Lower lobe of right lung (tissue), 2 donors: ENCODE measurements around the gene MECR. TPM values are rescaled to one million over a fixed set of nuclear protein-coding genes. Genes with fewer than 3 reads are reported as not detected.

Experiments
- ATAC-seq, 2 donors: fragments of 200-7000 bp; cut with Tn5 transposase; one replicate each; pipeline ENCODE4 v1.9.1; 2020 to 2022; ENCODE audit warnings: mild to moderate bottlenecking in 2 of 2, moderate library complexity in 2 of 2
- DNase-seq: peaks from one replicate; pipeline ENCODE4 v3.0.0-alpha.2; 2020
- H3K27ac ChIP-seq: fragments of 200-600 bp; one replicate; pipeline ENCODE4 v1.8.0; 2022
- H3K27me3 ChIP-seq: fragments of 200-600 bp; one replicate; pipeline ENCODE4 v1.8.0; 2022; ENCODE audit warnings: low read depth
- H3K36me3 ChIP-seq: fragments of 200-600 bp; one replicate; pipeline ENCODE4 v1.8.0; 2022; ENCODE audit warnings: mild to moderate bottlenecking
- H3K4me1 ChIP-seq: fragments of 200-600 bp; one replicate; pipeline ENCODE4 v1.8.0; 2022
- H3K4me3 ChIP-seq: fragments of 200-600 bp; one replicate; pipeline ENCODE4 v1.8.0; 2022; ENCODE audit warnings: mild to moderate bottlenecking
- H3K9me3 ChIP-seq: fragments of 200-600 bp; one replicate; pipeline ENCODE4 v1.8.0; 2022
- intact Hi-C: fragments of 100-400 bp; cut with DNase I; formaldehyde crosslinking; loops from one replicate; pipeline ENCODE4 v1.11.0; 2022
- long read RNA-seq: library from polyadenylated mRNA; unstranded; transcript quantifications from one replicate; pipeline ENCODE4 v2.0.0, GENCODE V29; 2021
- total RNA-seq: library from RNA; stranded (reverse); fragmentation: NEBNext Ultra II Directional; extraction: Animal tissue kit (Norgen Biotek cat#: 25700); gene quantifications from one replicate; pipeline ENCODE4 v1.2.1, GENCODE V29; 2021
- TF ChIP-seq, protein P1 (sequence below): fragments of 200-600 bp; IDR thresholded peaks from one replicate; pipeline ENCODE4 v1.8.0; 2022; ENCODE audit warnings: antibody characterized with exemption, mild to moderate bottlenecking
- donor health status: DM: no; HTN: yes; CAD: no; lungs with severe emphysema.

The MECR gene, protein sequence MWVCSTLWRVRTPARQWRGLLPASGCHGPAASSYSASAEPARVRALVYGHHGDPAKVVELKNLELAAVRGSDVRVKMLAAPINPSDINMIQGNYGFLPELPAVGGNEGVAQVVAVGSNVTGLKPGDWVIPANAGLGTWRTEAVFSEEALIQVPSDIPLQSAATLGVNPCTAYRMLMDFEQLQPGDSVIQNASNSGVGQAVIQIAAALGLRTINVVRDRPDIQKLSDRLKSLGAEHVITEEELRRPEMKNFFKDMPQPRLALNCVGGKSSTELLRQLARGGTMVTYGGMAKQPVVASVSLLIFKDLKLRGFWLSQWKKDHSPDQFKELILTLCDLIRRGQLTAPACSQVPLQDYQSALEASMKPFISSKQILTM
- 16.9 TPM for total RNA-seq
- long read RNA-seq, transcript MECR-201 (10 exons, 1,353 nt) = major isoform, 13 of 22 reads
- long read RNA-seq, partial matches to known transcripts = 1 of 22 reads
- long read RNA-seq, other reads (novel, unspliced or antisense) = 7 of 22 reads

DNA sequence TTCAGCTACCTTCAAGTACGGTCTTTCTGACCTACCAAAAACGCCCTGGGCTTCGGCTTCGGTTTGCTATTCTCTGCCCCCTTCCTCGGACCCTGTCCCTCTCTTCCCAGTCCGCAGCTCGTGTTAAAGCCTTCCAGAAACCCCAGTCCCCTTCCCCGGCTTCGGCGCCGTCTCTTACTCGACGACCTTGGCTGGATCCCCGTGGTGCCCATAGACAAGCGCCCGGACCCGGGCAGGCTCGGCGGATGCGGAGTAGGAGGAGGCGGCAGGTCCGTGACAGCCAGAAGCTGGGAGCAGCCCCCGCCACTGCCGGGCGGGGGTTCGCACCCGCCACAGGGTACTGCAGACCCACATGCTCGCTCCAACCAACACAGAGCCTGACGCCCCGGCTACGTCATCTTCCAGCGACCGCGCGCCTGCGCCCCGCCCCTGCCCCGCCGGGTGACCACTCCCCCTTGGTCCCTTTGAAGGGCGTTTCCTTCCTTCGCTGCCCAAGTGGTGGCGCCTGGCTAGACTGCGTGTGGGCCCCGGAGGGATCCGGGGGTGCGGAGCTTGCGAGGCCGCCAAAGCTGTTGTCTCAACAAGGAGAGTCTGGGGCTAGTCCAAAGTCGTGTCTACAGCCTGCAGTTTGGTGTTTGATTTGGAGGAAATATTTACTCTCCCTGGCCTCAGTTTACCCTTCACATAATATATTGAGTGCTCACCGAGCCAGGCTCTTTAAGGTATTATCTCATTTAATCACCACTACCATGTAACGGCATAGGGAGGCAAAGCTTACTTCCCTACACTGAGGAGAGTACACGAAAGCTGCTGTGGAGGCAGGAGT lies at the start of gene MECR:
Gene MECR, minus strand, starts transcription at position 382 of the 826 bp plus-strand sequence. Its CDS starts 28 bp downstream, at position 354.
- no peaks in the 10 kb centered on the region for H3K9me3 ChIP-seq
- ATAC-seq (peak; percentile 99), DNase-seq (peak; percentile 95)
- peak within 1 kb of the TSS; percentile 59 for H3K27ac ChIP-seq
- TF ChIP-seq, protein P1, sequence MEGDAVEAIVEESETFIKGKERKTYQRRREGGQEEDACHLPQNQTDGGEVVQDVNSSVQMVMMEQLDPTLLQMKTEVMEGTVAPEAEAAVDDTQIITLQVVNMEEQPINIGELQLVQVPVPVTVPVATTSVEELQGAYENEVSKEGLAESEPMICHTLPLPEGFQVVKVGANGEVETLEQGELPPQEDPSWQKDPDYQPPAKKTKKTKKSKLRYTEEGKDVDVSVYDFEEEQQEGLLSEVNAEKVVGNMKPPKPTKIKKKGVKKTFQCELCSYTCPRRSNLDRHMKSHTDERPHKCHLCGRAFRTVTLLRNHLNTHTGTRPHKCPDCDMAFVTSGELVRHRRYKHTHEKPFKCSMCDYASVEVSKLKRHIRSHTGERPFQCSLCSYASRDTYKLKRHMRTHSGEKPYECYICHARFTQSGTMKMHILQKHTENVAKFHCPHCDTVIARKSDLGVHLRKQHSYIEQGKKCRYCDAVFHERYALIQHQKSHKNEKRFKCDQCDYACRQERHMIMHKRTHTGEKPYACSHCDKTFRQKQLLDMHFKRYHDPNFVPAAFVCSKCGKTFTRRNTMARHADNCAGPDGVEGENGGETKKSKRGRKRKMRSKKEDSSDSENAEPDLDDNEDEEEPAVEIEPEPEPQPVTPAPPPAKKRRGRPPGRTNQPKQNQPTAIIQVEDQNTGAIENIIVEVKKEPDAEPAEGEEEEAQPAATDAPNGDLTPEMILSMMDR = peak; percentile 25
- peak within 1 kb of the TSS; percentile 68 for H3K4me3 ChIP-seq
- intact Hi-C loops = no loop called here
- H3K36me3 ChIP-seq = peaks cover under 1% of the 10 kb centered on the region
- no peaks in the 10 kb centered on the region for H3K27me3 ChIP-seq
- peaks cover 11% of the 10 kb centered on the region for H3K4me1 ChIP-seq

DNA sequence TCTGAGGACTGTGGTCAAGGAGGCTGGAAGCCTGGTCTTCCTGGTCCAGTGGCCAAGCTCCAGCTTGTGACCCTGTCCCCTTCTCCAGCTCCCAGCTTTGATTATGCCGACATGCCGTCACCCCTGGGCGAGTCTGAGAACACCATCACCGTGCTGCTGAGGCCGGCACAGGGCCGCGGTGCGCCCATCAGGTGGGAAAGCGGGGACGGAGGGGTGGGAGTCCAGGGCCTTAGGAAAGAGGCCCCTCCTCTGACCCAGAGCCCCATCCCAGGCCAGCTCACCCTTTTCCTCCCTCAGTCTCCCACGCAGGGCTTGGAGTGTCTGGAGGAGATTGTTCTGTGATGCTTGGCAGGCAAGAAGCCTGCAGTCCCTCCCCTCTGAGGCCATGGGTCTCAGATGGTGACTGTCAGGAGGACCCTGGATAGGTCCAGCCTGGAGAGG lies 49.2 kb upstream of the MECR start:
- no peak for ATAC-seq
- DNase-seq = no peak
- peaks cover 41% of the 10 kb centered on the region for H3K36me3 ChIP-seq
- no peak overlapping the region for H3K27ac ChIP-seq
- H3K27me3 ChIP-seq = no peaks in the 10 kb centered on the region
- H3K4me1 ChIP-seq = no peaks in the 10 kb centered on the region
- intact Hi-C loops = no loop called here
- H3K4me3 ChIP-seq = no peak overlapping the region
- TF ChIP-seq, protein P1 = no peak
- no peaks in the 10 kb centered on the region for H3K9me3 ChIP-seq

DNA sequence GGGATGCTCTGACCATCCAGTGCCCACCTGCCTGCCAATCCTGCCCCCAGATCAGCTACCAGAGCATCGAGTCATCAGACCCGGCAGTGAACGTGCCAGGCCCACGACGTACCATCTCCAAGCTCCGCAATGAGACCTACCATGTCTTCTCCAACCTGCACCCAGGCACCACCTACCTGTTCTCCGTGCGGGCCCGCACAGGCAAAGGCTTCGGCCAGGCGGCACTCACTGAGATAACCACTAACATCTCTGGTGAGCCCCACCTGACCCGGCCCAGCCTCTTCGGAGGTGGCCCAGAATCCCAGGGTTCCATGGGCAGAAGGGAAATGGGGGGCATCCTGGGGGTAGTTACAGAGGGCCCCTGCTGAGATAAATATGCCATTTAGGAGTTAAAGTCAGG lies 48.7 kb upstream of the MECR start:
- H3K27me3 ChIP-seq = no peaks in the 10 kb centered on the region
- H3K4me3 ChIP-seq = no peak overlapping the region
- no peak overlapping the region for H3K27ac ChIP-seq
- no peak for DNase-seq
- TF ChIP-seq, protein P1 = no peak
- H3K36me3 ChIP-seq = peaks cover 38% of the 10 kb centered on the region
- ATAC-seq = no peak
- intact Hi-C loops = no loop called here
- H3K9me3 ChIP-seq = no peaks in the 10 kb centered on the region
- H3K4me1 ChIP-seq = no peaks in the 10 kb centered on the region

DNA sequence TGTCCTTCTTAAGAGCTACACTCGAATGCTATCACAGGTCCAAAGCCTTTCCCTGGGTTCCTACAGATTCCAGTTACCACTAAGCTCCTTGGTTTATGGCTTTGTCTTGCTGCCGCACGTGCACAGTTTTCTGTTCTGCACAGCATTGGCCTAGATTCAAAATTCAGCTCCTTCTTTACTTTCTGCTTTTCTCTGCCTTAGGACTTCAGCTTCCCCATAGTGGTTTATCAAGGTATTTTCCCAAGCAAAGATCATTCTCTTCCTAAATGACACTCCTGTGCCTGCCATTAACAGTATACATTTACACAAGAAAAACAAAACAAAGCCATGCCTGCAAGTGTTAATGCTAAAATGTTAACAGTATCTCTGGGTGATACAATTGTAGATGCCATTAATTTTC lies 47.4 kb upstream of the MECR start:
- DNase-seq (no peak), ATAC-seq (no peak)
- Histone ChIP-seq H3K36me3 (peaks cover 38% of the 10 kb centered on the region), H3K4me1 (no peaks in the 10 kb centered on the region), H3K9me3 (no peaks in the 10 kb centered on the region), H3K27ac (no peak overlapping the region), H3K4me3 (no peak overlapping the region), H3K27me3 (no peaks in the 10 kb centered on the region)
- TF ChIP-seq, protein P1 = no peak
- intact Hi-C loops = no loop called here

DNA sequence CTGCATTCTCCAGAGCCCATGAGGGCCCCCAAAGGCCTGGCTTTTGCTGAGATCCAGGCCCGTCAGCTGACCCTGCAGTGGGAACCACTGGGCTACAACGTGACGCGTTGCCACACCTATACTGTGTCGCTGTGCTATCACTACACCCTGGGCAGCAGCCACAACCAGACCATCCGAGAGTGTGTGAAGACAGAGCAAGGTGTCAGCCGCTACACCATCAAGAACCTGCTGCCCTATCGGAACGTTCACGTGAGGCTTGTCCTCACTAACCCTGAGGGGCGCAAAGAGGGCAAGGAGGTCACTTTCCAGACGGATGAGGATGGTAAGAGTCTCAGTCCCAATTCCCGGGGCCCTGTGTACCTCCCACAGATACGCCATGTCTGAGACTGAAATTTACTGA lies 44.7 kb upstream of the MECR start:
- H3K9me3 ChIP-seq = no peaks in the 10 kb centered on the region
- TF ChIP-seq, protein P1 = no peak
- peaks cover 22% of the 10 kb centered on the region for H3K4me1 ChIP-seq
- peaks cover 38% of the 10 kb centered on the region for H3K36me3 ChIP-seq
- DNase-seq (no peak), ATAC-seq (no peak)
- no peaks in the 10 kb centered on the region for H3K27me3 ChIP-seq
- intact Hi-C loops = no loop called here
- no peak overlapping the region for H3K4me3 ChIP-seq
- no peak overlapping the region for H3K27ac ChIP-seq
